ELF-1 (cell line): ENCODE data around the gene SETD6.
"Not testable (repeated sequence)": the region's sequence is repeated elsewhere in the genome, so short reads cannot be mapped to it uniquely, and the experiment has no call there.

Source experiments
- DNase-seq: peaks from one replicate; pipeline ENCODE4 v3.0.0-alpha.2; 2016; ENCODE audit warnings: low read depth, low spot score

The SETD6 gene

GRCh38 chr16:58515125-58515870 lies at the start of gene SETD6:
SETD6 (plus strand) TSS chr16:58515517; CDS start chr16:58515538, 21 bp downstream.
- peak; percentile 90 for DNase-seq

GRCh38 chr16:58465817-58466216 lies 49.5 kb upstream of the SETD6 start:
- no peak for DNase-seq

- DNase-seq: no peak
These were observed 48.9 kb upstream of the SETD6 start for GRCh38 chr16:58466396-58466795.

- no peak for DNase-seq
These were observed 47.4 kb upstream of the SETD6 start for GRCh38 chr16:58467905-58468304.

- no peak for DNase-seq
These were observed 43.9 kb upstream of the SETD6 start for GRCh38 chr16:58471209-58471975.

- no peak for DNase-seq
These were observed 43.1 kb upstream of the SETD6 start for GRCh38 chr16:58472266-58472665.

GRCh38 chr16:58472827-58473226 lies 42.5 kb upstream of the SETD6 start:
- no peak for DNase-seq

GRCh38 chr16:58474296-58474695 lies 41.0 kb upstream of the SETD6 start:
- DNase-seq: no peak

- DNase-seq: no peak
These were observed 40.2 kb upstream of the SETD6 start for GRCh38 chr16:58475091-58475619.

GRCh38 chr16:58476791-58477190 lies 38.5 kb upstream of the SETD6 start:
- DNase-seq: no peak

- DNase-seq: no peak
These were observed 36.9 kb upstream of the SETD6 start for GRCh38 chr16:58478427-58478826.

GRCh38 chr16:58481226-58481869 lies 34.0 kb upstream of the SETD6 start:
- DNase-seq: no peak

- DNase-seq: no peak
These were observed 33.4 kb upstream of the SETD6 start for GRCh38 chr16:58481931-58482330.

- DNase-seq: no peak
These were observed 30.0 kb upstream of the SETD6 start for GRCh38 chr16:58485184-58485887.

- DNase-seq: peak; percentile 98
These were observed 27.6 kb upstream of the SETD6 start for GRCh38 chr16:58487566-58488351.

GRCh38 chr16:58488531-58488930 lies 26.8 kb upstream of the SETD6 start:
- DNase-seq: peak; percentile 26

- no peak for DNase-seq
These were observed 25.3 kb upstream of the SETD6 start for GRCh38 chr16:58490065-58490464.

- not testable (repeated sequence) for DNase-seq
These were observed 24.8 kb upstream of the SETD6 start for GRCh38 chr16:58490539-58490938.

GRCh38 chr16:58492066-58492465 lies 23.3 kb upstream of the SETD6 start:
- DNase-seq: no peak

GRCh38 chr16:58492735-58493134 lies 22.6 kb upstream of the SETD6 start:
- DNase-seq: no peak
